Measurements from ENCODE around the gene MICAL3. TPM values are rescaled to one million over a fixed set of nuclear protein-coding genes. Genes with fewer than 3 reads are reported as not detected.

Gene MICAL3
- total RNA-seq, 1 donor from 2014 or later, result 28.2 TPM

DNA sequence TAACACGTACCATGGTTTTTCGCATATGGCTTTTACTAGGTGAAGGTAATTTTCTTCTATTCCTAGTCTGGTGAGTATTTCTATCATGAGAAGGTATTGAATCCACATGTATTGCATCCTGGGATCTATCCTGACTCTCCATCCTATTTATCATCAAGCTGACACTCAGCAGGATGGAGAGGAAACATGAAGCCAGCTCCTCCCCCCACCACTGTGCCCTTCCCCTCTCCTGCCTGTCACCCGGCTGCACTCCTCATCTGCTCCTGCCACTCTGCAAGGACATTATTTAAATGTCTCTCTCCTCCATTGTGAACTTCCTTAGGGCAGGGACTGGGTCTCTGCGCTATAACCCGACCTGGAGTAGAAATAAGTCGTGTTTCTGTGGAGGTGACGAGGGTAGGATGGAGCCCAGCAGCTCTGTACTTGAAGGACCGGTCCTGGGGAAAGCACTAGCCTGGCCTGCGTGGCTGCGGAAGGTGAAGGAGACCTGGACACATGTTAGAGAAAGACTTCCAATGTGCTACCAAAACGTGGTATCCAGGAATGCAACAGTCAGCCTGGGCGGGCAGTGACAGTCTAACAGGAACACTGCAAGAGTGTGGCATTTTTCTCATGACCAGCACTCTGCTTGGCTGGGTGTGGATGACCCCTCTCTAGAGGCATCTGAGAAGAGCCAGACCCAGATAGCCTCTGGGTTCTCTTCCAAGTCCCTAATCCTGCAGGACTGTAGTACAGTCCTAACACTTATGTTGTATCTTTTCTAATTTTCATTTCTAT, 111.2 kb downstream of the MICAL3 start:
- DNase-seq, result no peak

DNA sequence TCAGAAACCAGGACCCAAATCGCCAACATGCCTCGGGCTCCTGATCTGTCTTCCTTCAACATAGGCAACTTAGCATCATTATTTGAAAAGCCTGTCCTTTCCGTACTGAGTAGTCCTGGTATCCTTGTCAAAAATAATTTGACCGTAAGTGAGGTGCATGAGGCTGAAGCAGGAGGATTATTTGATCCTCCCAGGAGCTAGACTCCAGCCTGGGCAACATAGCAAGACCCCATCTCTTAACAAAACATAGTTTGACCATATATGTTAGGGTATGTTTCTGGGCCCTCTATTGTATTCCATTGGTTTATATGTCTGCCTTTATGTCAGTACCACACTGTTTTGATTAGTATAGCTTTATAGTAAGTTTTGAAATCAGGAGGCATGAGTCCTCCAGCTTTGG, 112.5 kb downstream of the MICAL3 start:
- no peak for DNase-seq

DNA sequence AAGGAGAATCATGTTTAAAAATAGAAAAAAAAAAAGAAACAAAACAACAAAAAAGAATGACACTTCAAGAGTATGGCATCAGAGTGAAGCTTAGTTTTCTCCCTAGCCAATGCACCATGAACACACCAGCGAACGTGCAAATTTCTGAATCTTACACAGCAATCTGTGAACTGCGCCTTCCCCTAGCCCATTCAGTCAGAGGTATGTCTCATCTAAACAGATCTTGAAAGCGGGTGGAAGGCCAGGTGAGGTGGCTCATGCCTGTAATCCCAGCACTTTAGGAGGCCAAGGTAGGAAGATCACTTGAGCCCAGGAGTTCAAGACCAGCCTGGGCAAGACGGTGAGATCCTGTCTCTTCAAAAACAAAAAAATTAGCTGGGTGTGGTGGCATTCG, 113.1 kb downstream of the MICAL3 start:
- DNase-seq, result no peak

DNA sequence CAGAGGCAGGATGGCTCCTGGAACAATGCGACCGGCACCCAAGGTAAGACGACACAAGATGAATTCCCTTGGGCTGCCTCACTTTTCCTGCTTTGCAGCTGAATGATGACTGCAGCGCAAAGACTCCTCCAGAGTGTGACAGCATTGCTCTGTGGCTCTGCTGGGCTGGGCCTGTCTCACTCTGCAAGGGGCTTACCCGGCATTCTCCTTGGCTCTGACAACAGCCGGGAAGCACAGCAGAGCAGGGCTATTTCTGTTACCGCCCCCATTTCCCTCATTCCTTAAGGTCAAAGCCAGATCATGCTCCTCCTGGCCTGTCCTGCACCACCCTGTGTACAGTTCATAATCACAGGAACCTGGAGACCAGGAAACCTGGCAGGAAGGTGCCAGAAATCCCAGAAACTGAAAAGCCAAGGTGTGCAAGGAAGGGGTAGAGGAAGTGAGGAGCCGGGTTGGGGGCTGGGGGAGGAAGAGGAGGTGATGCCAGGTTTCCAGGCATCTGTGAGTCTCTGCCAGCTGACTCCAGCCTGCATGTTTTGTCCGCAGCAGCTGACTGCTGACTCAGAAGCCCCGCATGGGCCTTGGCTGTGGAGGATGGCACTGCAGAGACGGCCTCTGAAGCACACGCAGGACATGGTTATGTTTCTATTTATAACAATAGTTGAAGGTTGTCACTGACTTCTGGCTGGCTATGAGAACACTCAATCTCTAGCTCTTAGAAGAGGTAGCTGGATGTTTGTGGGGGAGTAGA, 113.6 kb downstream of the MICAL3 start:
- peak; percentile 72 for DNase-seq

DNA sequence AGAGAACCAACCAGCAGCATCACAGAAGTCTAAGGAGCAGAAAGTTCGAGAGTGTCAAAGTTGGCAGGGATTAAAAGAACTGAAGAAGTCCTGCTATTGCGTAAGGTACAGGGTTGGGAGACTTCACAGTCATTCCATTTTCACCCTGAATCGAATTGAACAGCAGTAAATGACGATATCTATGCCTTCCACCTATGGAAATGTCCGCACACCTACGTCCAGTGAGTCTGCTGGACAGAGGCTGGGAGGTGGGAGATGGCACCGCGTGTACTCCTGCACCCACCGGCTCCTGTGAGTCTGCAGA, 116.7 kb downstream of the MICAL3 start:
- no peak for DNase-seq

DNA sequence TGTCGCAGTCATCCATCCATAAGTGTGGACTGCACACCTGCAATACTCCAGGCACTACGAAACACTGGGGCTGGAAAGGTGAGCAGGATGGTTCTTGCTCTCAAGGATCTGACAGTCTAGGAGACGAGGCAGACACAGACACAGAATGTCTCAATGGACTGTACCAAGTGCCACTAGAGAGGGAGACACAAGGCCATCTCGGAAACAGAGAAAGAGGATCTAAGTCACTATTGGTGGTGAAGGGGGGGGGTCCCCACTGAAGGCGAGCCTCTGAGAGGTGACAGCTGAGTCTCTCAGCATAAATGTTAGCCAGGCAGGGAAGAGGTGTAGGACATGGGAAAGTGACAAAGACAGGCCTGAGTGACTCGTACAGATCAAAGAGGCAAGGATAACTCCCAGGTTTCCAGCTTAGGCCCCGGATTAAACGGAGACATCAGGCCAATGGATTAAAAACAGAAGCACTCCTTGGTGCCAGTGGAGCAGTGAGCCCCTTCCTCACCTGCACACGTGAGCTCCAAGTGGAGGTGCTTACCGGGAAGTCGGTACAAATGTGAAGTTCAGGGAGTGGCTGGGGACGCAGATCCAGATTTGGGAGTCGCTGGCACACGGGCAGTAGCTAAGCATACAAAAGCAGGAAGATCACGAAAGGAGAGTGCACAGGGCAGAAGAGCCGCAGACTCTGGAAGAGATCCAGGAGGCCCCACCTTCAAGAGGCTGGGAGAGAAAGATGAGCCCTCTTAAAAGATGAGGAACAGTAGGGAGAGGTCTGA, 117.2 kb downstream of the MICAL3 start:
- DNase-seq, result no peak

DNA sequence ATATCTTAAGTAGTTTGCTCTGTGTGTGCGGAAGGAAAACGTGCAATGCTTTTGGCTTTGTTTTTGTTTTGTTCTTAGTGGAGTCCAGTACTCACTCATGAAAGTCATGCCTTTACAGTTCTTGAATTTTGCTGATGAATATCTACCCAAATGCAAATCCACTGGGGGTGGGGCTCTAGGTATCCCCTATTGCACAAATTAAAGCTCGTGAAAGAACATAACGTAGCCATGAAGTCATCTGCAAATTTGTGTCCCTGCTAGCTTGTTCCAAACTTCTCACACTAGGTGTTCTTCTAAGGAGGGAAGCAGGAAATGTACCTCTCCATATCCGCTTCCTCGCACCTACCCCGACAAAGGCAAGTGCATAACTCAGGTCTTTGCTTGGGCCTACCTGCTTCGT, 118.9 kb downstream of the MICAL3 start:
- no peak for DNase-seq

DNA sequence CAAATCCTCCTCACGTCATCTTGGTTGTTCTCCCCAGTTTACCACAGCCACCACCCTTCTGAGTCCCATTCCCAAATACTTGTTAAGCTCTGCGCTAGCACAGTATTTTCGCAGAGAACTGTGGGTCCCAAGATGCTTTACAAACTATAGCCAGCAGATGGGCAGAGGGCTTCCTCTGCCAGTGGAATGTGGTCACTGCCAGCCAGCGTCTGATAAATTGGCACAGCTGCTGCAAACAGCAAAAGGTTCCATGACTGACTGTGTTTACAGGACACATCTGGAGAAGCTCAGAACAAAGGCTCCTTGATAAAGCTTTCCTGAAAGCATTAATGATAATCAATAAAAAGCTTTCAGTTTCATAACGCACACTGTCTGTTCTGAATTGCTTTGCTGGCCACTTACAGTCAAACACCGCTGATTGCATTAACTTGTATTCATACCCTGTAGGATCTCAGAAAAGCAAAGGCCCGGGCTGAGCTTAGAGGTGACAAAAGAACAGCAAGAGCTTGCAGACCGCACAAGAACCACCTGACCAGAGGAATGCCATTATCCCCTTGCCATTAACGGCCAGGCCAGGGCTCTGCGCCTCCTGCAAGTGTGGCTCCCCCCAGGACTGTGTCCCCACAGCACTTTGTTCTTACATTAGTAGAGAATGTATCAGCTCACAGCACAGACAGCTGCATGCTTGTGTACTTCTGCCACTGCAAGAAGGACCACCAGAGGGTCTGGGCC, 120.6 kb downstream of the MICAL3 start:
- no peak for DNase-seq

DNA sequence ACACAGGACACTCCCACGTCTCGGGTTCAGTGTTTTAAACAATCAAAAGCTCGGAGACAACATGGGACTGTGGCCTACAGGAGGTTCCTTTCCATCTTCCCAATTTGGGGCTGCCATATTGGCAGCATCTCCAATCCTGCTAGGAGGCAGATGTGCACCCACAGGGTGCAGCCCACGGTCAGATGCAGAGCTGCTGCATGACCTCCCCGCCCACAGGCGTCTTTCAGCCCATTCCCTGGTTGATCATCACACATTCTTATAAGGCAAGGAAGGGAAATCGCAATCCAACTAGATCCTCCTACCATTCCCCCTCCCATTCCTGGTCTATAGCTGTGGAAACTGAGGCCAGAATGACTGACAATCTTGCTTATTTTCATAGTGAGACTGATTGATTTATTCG, 121.4 kb downstream of the MICAL3 start:
- no peak for DNase-seq

DNA sequence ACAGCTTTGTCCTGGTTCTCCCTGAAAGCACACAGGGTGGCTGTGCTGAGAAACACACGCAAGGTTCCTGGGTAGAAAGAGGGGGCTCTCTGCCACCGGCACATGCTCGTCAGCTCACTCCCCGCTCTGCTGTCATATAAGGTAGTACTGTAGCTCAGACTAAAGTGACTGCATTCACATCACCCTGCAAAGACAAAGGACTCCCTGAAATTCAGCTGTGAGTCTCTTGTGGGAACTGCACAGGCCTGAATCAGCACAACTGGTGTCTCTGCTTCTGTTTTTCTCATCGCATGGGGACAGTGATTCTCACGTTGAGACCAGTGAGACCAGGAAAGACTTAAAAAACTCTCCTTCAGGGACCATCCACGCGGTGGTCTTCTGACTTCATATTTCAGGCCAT, 126.0 kb downstream of the MICAL3 start:
- no peak for DNase-seq

DNA sequence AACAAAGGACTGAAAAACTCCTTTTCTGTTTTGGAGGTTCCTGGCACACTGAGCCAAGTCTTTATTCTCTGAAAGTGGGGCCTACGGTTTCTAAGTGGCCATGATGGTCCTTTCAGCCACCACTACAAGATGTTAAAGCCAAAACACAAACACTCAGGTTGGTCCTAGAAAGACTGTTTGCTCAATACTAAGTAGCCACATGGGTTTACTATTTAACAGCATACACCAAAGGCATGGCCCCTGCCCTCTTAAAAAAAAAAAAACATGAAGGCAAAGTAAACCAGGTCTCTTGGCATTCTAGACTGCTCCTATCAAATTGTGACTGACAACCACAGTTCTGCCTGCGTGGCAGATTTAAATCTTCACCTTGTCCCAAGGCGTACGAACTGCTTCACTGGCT, 126.5 kb downstream of the MICAL3 start:
- DNase-seq, result no peak

DNA sequence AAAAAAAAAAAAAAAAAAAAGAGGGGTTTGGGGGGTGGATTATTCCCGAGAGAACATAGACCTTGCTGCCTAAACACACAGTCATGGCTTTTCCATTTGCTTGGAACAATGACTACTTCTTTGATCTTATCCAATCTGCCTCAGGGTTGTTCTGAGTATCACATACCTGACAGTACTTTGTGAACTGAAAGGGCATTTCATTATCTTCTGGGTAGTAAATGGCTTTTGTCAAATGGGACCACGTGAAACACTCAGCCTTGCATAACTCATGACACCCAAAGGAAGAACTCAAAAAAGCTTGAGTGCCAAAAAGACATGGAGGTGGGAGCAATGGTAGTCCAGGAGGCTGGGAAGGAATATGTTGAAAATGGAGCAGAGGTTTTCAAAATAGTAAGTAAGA, 126.9 kb downstream of the MICAL3 start:
- DNase-seq, result no peak

DNA sequence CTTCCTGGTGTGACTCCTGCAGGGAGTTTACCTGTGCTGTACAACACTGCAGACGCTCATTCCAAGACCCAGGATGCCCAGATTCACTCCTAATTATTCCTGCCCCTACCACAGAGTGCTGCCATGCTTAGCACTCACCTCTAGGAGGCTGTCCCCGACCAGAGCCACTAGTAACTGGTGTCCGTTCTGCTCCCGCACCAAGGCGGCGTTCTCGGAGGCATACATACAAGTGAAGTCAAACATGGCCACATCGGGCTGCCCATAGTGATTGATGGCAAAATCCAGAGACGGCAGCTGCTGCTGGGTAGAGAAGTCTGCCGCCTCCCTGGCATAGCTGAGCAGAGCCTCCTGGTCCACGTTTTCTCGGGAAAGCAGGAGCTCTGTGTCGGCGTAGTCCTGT, 127.8 kb downstream of the MICAL3 start:
- no peak for DNase-seq

DNA sequence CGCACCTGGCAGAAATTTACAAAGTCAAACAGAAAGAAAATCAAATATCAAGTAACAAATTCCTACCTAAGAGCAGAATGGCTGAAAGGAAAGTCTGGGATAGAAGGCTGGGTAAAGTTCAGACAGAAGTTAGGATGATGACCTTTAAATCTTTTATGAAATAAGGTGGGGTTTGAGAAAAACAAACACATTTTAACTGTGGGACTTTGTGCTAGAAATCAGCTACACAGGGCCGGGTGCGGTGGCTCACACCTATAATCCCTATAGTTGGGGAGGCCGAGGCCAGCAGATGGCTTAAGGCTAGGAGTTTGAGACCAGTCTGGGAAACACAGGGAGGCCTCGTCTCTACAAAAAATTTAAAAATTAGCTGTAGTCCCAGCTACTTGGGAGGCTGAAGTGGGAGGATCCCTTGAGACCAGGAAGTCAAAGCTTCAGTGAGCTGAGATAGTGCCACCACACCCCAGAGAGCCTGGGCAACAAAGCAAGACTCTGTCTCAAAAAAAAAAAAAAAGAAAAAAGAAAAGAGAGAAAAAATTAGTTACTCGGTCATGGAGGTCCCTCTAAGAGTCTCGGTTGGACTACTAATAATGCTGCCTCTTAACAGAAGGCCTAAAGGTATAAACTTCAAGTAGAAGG, 130.3 kb downstream of the MICAL3 start:
- DNase-seq, result no peak

DNA sequence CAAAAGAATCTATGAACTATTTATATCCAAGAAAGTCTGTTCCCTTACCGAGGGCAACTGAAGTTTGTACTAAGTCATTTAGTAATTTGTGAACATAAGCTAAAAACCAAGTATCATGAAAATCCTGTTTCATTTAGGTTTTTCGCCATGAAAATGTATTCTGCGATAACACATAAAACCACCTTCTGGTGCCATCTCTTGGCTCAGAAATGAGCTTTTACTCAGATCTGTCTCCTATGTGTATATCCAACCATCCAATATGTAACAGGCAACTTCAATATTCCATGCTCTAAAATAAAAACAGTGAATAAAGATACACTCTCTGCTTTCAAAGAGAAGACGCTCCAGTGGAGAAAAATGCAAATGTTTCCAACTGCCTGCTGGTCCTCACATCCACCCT, 132.0 kb downstream of the MICAL3 start:
- no peak for DNase-seq

DNA sequence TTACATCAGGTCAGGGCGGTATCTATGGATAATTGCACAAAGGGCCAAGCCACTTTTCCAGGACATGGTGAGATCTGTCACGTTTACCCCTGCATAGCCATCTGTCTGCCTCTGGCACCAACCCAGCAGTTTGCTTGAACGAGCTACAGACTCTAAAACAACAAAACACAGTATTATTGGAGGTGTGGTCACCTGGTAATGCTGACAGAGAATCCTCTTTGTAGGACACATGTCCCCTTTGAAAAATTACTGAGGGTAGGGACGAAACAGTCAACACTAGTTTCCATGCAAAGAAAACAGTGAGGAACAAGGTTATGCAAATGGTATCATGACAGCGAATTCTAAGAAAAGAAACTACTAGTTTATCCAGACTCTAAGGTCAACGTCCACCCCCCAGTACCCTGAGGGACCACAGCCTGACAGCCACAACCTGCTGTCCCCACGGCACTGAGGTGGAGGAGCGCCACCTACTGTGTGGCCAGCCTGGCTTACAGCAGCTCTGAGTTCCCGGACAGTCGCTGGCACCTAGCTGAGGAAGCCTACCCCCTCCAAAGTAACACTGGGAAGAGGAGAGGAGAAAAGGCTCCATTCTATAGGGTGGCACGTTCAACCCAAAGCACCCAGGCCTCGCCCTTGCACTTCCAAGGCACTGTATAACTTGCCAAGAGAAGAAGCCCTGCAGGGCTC, 132.7 kb downstream of the MICAL3 start:
- DNase-seq, result no peak

DNA sequence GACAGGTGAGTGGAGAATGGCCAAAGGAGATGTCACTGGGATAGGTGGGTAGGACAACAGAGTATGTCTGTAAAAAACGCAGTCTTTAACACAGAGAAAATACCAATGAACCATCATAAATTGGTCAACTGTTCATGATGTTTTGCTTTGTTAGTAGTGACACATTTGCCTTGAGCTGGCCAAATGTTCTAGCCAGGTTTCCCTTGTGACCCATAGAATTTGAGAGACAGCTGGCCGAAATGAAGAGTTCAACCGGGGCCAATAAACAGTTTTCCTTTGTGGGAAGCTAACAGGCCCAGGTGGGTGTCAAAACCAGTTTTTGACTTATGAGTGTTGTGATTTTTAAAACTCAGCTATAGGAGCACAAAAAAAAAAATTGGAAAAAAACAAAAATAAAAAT, 133.5 kb downstream of the MICAL3 start:
- no peak for DNase-seq

DNA sequence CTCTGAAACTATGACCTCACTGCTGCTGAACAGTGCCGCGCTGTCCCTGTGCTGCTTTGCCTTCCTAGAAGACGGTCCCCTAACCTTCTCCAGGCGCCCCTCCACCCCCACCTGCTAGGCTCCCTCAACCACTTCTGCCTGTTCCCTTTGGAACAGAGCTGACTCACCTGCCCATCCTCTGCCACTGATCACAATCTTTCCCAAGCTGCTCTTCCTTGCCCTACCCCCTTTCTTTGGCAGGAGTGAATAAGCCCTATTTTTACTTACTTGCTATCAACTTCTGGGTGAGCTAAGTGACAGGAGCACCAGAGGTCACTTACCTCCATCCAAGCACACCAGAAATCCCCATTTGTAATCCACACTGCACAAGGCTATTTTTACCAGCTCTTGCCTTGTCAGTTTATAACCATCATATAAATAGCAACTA, 134.1 kb downstream of the MICAL3 start:
- no peak for DNase-seq

DNA sequence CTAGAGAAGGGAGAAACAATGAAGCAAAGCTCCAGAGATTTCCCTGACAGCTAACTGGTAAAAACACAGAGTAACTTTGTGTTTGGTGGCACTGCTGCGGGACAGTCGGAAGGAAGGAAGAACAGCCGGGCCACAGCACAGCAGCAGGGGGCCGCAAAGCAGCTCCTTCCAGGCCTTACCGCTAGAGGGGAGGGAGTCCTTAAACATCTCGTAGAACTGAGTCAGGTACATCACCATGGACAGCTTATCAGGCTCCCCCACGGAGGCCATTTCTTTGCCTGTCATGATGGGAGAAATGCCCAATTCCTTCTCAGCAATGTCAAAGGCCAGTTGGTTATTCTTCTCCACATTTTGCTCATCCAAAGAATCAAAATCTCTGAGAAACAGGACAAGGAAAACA, 135.5 kb downstream of the MICAL3 start:
- no peak for DNase-seq

DNA sequence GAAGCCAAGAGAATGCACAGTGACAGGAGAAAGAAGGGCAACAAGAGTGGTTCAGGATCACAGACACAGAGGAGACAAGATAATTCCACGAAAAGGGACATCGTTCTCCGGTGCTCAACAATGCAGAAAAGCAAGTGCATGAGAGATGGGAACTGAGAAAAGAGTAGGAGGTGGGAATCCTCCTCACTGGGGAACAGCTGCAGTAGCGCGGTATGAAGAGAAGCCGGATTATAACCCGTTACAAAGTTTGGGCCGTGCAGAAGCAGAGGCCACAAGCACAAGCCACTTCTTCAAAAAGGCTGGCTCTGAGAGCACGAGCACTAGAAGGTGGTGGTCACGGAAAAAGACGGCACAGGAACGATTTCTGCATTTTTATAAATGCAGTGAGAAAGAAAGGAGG, 135.9 kb downstream of the MICAL3 start:
- DNase-seq, result no peak

DNA sequence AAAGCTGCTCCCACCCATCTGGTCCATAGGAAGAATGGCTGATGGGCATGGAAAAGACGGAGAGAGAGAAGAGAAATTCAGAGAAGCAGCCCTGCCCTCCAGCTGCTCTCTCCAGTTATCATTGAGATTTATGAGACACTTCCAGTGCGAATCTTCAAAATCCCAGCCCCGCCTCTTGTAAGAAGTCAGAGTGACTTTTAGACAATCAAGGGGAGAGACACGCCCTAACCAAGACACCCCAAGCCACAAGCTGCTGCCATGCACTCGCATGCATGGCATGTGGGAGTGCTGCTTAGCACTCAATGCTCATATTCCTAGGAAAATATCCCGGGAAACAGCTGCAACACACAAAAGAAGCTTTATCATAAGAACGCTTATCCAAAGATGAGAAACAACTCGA, 139.5 kb downstream of the MICAL3 start:
- no peak for DNase-seq

DNA sequence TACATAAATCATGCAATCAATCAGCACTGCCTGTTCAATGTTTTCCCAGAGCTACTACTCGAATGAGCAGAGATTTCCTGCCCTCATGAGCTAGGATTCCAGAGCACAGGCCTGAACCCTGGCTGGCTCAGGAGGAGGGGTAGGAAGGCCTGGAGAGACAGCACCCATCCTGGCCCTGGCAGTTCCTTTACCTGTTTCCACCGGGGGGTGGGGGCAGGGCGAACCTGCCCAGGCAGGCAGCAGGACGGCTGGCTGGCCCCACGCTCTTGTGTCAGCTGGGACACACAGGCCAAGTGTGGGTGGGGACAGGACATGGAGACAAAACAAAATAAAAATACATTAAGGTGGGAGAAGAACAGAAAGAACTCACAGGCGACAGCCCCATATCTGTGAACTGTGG, 140.3 kb downstream of the MICAL3 start:
- DNase-seq, result no peak

All from skin of body (tissue), 2 donors.